ENCODE results near the gene POTEG.
"Not testable (repeated sequence)": the region's sequence is repeated elsewhere in the genome, so short reads cannot be mapped to it uniquely, and the experiment has no call there.

POTEG gene

GRCh38 chr14:19434241-19434640, at the start of gene POTEG:
TSS of gene POTEG (minus strand) at chr14:19434341. CDS start at chr14:19434289, 52 bp downstream.
- not testable (repeated sequence) for FAIRE-seq; DNase-seq (ENCODE audit: low spot score)

- not testable (repeated sequence) for DNase-seq (ENCODE audit: low spot score); FAIRE-seq
Observed at GRCh38 chr14:19482093-19482492, 48.0 kb upstream of the POTEG start.

- not testable (repeated sequence) for DNase-seq (ENCODE audit: low spot score); FAIRE-seq
Observed at GRCh38 chr14:19481421-19481820, 47.3 kb upstream of the POTEG start.

- FAIRE-seq; DNase-seq (ENCODE audit: low spot score): not testable (repeated sequence)
Observed at GRCh38 chr14:19480491-19480890, 46.4 kb upstream of the POTEG start.

GRCh38 chr14:19445761-19446160, 11.6 kb upstream of the POTEG start:
- not testable (repeated sequence) for FAIRE-seq; DNase-seq (ENCODE audit: low spot score)

GRCh38 chr14:19439826-19440225, 5.7 kb upstream of the POTEG start:
- FAIRE-seq; DNase-seq (ENCODE audit: low spot score): not testable (repeated sequence)

GRCh38 chr14:19439219-19439618, 5.1 kb upstream of the POTEG start:
- not testable (repeated sequence) for DNase-seq (ENCODE audit: low spot score); FAIRE-seq

- DNase-seq (ENCODE audit: low spot score); FAIRE-seq: not testable (repeated sequence)
Observed at GRCh38 chr14:19437126-19437443, 2.9 kb upstream of the POTEG start.

- not testable (repeated sequence) for DNase-seq (ENCODE audit: low spot score); FAIRE-seq
Observed at GRCh38 chr14:19436311-19437125, 2.4 kb upstream of the POTEG start.

- FAIRE-seq; DNase-seq (ENCODE audit: low spot score): not testable (repeated sequence)
Observed at GRCh38 chr14:19435852-19436251, 1.7 kb upstream of the POTEG start.

GRCh38 chr14:19434891-19435290, 750 bp upstream of the POTEG start:
- FAIRE-seq; DNase-seq (ENCODE audit: low spot score): not testable (repeated sequence)

- not testable (repeated sequence) for FAIRE-seq; DNase-seq (ENCODE audit: low spot score)
Observed at GRCh38 chr14:19433765-19434164, 376 bp downstream of the POTEG start.

- not testable (repeated sequence) for FAIRE-seq; DNase-seq (ENCODE audit: low spot score)
Observed at GRCh38 chr14:19408519-19408918, 25.6 kb downstream of the POTEG start.

GRCh38 chr14:19402097-19402496, 32.0 kb downstream of the POTEG start:
- FAIRE-seq; DNase-seq (ENCODE audit: low spot score): not testable (repeated sequence)

- not testable (repeated sequence) for FAIRE-seq; DNase-seq (ENCODE audit: low spot score)
Observed at GRCh38 chr14:19394727-19395126, 39.4 kb downstream of the POTEG start.

GRCh38 chr14:19390230-19390629, 43.9 kb downstream of the POTEG start:
- DNase-seq (ENCODE audit: low spot score); FAIRE-seq: not testable (repeated sequence)

GRCh38 chr14:19388741-19389140, 45.4 kb downstream of the POTEG start:
- not testable (repeated sequence) for FAIRE-seq; DNase-seq (ENCODE audit: low spot score)

- DNase-seq (ENCODE audit: low spot score); FAIRE-seq: not testable (repeated sequence)
Observed at GRCh38 chr14:19386996-19387395, 47.1 kb downstream of the POTEG start.

GRCh38 chr14:19386309-19386708, 47.8 kb downstream of the POTEG start:
- FAIRE-seq; DNase-seq (ENCODE audit: low spot score): not testable (repeated sequence)

GRCh38 chr14:19384088-19384781, 49.9 kb downstream of the POTEG start:
- not testable (repeated sequence) for DNase-seq (ENCODE audit: low spot score); FAIRE-seq

GRCh38 chr14:19383008-19383584, 51.0 kb downstream of the POTEG start:
- not testable (repeated sequence) for FAIRE-seq

More at GRCh38 chr14:19383008-19383584, 51.0 kb downstream of the POTEG start:
- DNase-seq (ENCODE audit: low spot score) = not testable (repeated sequence)
